Activated CD8-positive, alpha-beta memory T cell treated with anti-CD3 and anti-CD28 coated beads for 48 hours (primary cell): ENCODE measurements around the gene DNAH3.
"Not testable (repeated sequence)": the region's sequence is repeated elsewhere in the genome, so short reads cannot be mapped to it uniquely, and the experiment has no call there.

Source experiments
- DNase-seq, 3 experiments: peaks; one replicate each; pipeline ENCODE4 v3.0.0-alpha.2; 2020; ENCODE audit warnings: low read depth in 2 of 3, low spot score in 2 of 3

DNAH3 gene, protein sequence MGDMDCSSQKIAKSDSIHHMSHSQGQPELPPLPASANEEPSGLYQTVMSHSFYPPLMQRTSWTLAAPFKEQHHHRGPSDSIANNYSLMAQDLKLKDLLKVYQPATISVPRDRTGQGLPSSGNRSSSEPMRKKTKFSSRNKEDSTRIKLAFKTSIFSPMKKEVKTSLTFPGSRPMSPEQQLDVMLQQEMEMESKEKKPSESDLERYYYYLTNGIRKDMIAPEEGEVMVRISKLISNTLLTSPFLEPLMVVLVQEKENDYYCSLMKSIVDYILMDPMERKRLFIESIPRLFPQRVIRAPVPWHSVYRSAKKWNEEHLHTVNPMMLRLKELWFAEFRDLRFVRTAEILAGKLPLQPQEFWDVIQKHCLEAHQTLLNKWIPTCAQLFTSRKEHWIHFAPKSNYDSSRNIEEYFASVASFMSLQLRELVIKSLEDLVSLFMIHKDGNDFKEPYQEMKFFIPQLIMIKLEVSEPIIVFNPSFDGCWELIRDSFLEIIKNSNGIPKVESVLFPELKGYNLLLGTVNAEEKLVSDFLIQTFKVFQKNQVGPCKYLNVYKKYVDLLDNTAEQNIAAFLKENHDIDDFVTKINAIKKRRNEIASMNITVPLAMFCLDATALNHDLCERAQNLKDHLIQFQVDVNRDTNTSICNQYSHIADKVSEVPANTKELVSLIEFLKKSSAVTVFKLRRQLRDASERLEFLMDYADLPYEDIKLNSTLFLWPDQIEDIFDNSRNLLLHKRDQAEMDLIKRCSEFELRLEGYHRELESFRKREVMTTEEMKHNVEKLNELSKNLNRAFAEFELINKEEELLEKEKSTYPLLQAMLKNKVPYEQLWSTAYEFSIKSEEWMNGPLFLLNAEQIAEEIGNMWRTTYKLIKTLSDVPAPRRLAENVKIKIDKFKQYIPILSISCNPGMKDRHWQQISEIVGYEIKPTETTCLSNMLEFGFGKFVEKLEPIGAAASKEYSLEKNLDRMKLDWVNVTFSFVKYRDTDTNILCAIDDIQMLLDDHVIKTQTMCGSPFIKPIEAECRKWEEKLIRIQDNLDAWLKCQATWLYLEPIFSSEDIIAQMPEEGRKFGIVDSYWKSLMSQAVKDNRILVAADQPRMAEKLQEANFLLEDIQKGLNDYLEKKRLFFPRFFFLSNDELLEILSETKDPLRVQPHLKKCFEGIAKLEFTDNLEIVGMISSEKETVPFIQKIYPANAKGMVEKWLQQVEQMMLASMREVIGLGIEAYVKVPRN (N-terminal part only)

GRCh38 chr16:21150375-21151001, at the start of gene DNAH3:
TSS of gene DNAH3 (minus strand) at chr16:21150846. CDS start at chr16:21150319, 527 bp downstream.
- no peak for DNase-seq

- DNase-seq, result no peak
Measured at GRCh38 chr16:21199607-21200218, 49.1 kb upstream of the DNAH3 start.

DNA sequence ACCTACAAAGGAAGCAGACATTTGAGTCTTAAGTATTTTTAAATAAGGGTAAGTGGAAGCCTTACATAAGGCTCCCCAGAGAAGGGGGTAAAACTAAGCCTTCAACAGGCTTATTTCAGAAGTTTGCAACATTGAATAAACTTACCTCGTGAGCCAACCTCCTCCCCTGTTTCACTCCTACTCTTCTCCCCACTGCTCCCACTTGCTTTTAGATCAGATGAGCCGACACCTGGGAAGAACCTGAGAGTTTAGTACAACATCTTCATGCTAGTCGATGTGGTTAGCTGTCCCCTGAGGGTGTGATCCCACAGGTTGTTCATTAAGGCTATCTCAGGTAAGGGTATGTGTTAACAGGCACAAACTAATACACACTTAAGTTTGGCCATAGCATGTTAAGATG, 47.0 kb upstream of the DNAH3 start:
- no peak for DNase-seq

DNA sequence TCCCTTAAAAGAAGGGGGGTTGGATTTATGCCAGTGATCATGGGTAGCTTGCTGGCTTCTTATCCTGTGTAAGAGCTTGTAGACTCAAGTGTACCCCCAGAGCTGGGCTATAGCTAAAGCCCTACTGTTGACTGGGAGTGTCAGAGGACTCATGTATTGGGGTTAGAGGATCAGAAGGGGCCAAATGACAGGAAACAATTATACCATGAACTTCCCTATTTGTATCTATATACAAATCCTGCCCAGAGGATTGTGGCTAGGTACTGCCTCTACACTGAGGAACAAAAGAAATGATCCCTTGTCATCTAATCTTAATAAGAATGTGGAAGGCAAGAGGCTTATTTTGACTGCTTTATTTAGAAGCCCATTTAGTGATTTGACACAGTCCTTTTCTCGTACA, 46.5 kb upstream of the DNAH3 start:
- no peak for DNase-seq

DNA sequence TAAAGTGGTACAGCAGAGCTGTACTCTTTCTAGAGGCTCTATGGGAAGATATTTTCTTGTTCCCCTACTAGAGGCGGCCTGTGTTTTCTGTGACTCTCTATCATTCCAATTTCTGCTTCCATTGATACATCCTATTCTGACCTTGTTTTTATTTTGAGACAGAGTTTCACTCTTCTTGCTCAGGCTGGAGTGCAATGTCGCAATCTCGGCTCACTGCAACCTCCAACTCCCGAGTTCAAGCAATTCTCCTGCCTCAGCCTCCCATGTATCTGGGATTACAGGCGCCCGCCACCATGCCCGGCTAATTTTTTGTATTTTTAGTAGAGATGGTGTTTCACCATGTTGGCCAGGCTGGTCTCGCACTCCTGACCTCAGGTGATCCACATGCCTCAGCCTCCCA, 44.7 kb upstream of the DNAH3 start:
- not testable (repeated sequence) for DNase-seq

DNA sequence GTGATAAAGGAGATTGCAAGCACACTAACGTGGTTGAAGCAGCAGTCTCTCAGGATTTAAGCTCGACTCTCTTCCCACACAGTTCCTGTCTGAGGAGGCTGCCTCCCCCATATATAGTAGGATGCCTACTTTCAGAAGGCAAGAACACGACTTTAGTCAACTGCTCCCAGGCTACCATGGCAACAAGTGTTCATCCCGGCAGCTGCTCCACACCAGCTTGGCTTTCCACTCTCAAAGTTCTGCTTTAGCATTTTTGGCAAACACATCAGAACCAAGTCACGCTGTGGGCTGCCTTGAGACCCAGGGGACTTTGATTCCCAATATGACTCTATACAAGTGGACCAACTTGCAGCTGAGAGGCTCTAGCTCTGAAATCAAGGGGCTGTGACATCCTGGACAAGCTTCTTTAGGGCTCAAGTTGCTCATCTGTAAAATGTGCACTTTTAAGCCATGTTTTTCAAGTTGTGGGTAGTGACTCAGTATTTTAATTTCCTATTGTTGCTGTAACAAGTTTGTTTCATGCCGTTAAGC, 44.2 kb upstream of the DNAH3 start:
- no peak for DNase-seq

DNA sequence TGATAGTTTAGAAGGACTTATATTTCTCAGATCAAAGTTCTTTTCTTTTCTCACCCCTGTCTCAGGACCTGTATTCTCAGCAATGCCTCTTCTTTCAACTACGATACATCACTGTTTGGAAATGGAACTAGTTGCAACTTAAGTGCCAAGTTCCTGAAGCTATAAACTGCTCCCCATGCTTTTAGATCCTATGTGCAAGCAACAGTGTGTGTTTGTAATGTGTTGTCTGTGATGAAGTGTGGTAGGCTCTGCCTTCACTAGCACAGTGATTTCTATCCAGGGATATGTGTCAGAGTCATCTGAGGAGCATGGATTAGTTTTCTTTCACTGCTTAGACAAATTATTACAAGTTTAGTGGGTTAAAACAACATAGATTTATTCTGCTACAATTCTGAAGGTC, 42.3 kb upstream of the DNAH3 start:
- no peak for DNase-seq

- DNase-seq, result no peak
Measured at GRCh38 chr16:21190599-21190998, 40.0 kb upstream of the DNAH3 start.

- no peak for DNase-seq
Measured at GRCh38 chr16:21190013-21190412, 39.4 kb upstream of the DNAH3 start.

- DNase-seq, result no peak
Measured at GRCh38 chr16:21189311-21189710, 38.7 kb upstream of the DNAH3 start.

DNA sequence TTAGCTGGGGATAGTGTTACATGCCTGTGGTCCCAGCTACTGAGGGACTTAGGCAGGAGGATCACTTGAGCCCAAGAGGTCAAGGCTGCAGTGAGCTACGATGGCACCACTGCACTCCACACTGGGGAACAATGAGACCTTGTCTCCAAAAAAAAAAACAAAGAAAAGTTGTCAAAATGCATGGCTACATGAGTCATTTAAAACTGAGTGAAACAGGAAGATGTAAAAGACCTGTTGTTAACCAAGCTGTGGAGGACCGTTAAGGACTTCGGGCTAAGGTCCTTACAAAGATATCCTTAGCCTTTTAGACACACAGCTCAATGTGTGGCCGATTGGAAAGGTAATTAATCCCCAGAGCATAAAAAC, 35.7 kb upstream of the DNAH3 start:
- no peak for DNase-seq

DNA sequence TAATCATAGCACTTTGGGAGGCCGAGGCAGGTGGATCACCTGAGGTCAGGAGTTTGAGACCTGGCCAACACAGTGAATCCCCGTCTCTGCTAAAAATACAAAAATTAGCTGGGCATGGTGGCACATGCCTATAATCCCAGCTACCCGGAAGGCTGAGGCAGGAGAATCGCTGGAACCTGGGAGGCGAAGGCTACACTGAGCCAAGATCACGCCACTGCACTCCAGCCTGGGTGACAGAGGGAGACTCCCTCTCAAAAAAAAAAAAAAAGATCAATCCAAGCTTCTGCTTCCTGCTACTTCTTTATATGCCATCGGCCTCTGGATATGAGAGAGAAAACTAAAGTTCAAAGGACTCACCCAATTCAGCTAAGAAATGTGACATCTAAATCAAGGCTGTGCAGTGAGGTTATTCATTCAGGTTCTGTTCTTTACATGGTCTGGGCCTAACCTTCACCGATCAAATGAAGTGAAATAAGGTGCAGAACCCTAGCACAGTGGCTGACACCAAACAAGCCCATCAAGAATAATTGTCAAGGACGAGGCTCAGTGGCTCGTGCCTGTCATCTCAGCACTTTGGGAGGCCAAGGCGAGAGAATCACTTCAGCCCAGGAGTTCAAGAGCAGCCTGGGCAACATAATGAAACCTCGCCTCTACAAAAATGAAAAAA, 35.1 kb upstream of the DNAH3 start:
- no peak for DNase-seq

- DNase-seq, result no peak
Measured at GRCh38 chr16:21184834-21185233, 34.2 kb upstream of the DNAH3 start.

- no peak for DNase-seq
Measured at GRCh38 chr16:21183995-21184394, 33.3 kb upstream of the DNAH3 start.

DNA sequence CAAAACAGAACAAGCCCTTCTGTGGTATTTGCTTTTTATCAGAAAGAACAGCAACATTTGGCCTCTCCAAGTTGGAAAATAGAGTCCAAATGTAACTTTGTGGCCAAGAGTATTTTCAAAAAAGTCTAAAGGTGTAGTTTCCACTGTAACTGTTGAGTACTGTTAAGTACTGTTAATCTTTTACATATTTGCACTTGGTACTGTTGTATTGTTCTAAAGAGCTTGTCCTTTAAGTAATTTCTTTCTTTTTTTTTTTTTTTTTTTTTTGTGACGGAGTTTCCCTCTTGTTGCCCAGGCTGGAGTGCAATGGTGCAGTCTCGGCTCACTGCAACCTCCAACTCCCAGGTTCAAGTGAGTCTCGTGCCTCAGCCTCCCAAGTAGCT, 29.3 kb upstream of the DNAH3 start:
- DNase-seq, result no peak

DNA sequence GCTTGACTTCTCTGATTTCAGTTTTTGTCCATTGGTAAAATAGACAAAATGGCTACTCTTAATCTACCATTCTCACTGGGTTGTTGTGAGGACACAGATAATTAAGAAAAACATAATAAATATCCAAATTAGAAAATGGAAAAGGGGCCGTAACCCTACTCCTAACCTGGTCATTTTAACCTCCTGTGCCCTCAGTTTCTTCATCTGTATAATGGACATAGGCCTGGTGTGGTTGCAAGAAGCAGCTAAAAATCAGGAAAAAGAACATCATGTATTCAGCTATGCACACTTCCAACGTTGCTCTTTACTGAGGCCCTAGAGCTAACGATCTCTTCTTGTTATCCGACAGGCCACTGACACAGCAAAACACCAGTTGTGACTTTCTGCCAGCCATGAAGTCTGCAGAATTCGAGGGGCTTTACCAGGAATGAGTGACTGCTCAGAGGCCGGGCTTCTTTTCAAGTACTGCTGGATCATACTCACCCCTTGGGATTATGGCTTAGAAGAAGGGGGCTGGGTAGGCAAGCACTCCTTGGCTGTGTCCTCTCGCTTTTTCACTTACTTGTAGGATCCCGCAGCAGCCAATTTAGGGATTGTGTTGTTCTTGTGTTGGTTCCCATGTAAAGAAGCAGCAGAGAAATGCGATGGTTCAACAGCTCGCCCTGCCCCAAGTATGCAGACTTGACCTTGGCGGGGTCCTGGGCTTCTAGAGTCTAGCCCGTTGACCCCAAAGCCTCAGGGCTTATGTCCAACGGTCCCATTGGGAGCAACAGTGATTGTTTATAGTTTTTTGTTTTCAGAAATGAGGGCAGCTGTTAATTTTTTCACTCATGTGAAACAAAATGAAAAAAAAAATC, 28.7 kb upstream of the DNAH3 start:
- no peak for DNase-seq

- DNase-seq, result no peak
Measured at GRCh38 chr16:21175397-21175796, 24.8 kb upstream of the DNAH3 start.

DNA sequence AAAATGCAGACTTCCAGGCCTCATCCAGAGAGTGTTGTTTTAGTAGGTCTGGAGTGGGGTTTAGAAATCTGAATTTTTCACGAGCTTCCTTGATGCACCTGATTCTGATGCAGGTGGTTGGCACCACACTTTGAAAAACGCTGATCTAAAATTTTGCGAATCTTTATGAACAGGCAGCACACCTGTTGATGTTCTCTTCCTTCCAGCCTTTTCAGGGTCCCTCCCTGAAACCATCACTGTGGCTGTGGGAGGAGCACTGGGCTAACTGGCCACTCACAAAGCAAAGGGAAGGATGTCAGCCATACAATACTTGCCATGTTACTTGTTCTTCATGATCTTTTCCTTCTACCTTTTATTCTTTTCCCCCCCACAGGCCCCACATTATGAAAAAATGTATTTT, 22.0 kb upstream of the DNAH3 start:
- no peak for DNase-seq

DNA sequence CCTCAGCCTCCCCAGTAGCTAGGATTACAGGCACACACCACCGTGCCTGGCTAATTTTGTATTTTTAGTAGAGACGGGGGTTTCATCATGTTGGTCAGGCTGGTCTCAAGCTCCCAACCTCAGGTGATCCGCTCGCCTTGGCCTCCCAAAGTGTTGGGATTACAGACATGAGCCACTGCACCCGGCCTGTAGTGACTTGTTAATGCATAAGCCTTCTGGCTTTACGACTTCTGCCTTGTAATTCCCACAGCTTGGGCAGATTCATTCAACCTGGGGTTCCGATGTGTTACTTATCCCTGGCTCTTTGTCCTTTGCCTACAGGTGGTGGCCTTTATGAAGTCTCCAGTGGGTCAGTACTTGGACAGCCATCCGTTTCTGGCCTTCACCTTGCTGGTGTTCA, 19.5 kb upstream of the DNAH3 start:
- not testable (repeated sequence) for DNase-seq
